Mucosa of rectum (tissue), 2 donors: ENCODE data around the gene TESMIN.
A peak's percentile ranks its signal among the peaks of the same experiment; 100 is the strongest.

ENCODE experiments used
- H3K27ac ChIP-seq, 2 donors: one replicate each; pipeline ENCODE4 v1.7.0; 2013; ENCODE audit warnings: inconsistent platforms in 2 of 2, low read depth in 2 of 2, low read length in 2 of 2
- H3K27me3 ChIP-seq, 2 donors: one replicate each; pipeline ENCODE4 v1.7.0; 2013; ENCODE audit warnings: low read length in 2 of 2; ENCODE audit not compliant: control insufficient read depth in 2 of 2, insufficient read depth in 2 of 2
- H3K36me3 ChIP-seq, 2 donors: one replicate each; pipeline ENCODE4 v1.7.0; 2013; ENCODE audit warnings: low read length in 2 of 2; ENCODE audit not compliant: control insufficient read depth in 2 of 2, insufficient read depth in 2 of 2
- H3K4me1 ChIP-seq, 2 donors: one replicate each; pipeline ENCODE4 v1.7.0; 2013; ENCODE audit warnings: low read length in 2 of 2, mild to moderate bottlenecking in 1 of 2; ENCODE audit not compliant: control insufficient read depth in 2 of 2, insufficient read depth in 2 of 2
- H3K4me3 ChIP-seq, 2 donors: one replicate each; pipeline ENCODE4 v1.7.0; 2013; ENCODE audit warnings: low read length in 2 of 2
- H3K9ac ChIP-seq, 2 donors: one replicate each; pipeline ENCODE4 v1.7.0; 2013; ENCODE audit warnings: low read length in 2 of 2, low read depth in 1 of 2, mild to moderate bottlenecking in 1 of 2
- H3K9me3 ChIP-seq, 2 donors: one replicate each; pipeline ENCODE4 v1.7.0; 2013; ENCODE audit warnings: low read length in 2 of 2; ENCODE audit not compliant: control insufficient read depth in 2 of 2
- donor health status: healthy.
- donor health status: Normal muscosa, but diverticular disease.

Gene TESMIN, protein sequence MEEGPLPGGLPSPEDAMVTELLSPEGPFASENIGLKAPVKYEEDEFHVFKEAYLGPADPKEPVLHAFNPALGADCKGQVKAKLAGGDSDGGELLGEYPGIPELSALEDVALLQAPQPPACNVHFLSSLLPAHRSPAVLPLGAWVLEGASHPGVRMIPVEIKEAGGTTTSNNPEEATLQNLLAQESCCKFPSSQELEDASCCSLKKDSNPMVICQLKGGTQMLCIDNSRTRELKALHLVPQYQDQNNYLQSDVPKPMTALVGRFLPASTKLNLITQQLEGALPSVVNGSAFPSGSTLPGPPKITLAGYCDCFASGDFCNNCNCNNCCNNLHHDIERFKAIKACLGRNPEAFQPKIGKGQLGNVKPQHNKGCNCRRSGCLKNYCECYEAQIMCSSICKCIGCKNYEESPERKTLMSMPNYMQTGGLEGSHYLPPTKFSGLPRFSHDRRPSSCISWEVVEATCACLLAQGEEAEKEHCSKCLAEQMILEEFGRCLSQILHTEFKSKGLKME

DNA sequence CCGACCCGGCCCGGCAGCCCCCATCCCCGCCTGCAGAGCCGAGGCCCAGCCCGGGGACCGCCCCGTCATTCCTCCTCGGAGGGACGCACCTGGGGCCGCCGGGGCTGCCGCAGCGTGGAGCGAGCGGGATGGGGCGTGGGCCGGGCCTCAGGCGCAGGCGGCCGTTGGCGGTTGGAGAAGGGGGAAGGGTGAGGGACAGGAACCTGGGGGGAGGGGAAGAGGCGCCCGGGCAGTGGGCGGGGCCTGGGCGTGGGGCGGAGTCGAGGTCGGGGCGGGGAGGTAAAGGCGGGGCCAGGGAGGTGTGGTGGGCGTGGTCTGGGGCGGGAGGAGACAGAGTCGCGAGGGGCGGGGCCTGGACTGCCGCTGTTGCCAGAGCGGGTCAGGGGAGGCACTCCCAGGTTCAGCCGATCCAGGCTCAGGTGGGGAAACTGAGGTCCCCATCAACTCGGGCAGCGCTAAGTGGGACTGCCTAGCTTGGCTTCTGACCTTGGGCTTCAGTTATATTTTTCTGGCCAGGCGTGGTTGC, at the start of gene TESMIN:
TSS of gene TESMIN (minus strand) at position 190 of the 526 bp plus-strand sequence. CDS start 860 bp downstream, outside the sequence.
- no peaks in the 10 kb centered on the region for H3K4me1 ChIP-seq
- peak within 1 kb of the TSS in 1 of 2 donors; percentile 59 for H3K9ac ChIP-seq
- H3K36me3 ChIP-seq, result peaks cover 10 to 13% of the 10 kb centered on the region in 2 donors
- H3K27ac ChIP-seq, result peak within 1 kb of the TSS in 1 of 2 donors; percentile 55
- peak within 1 kb of the TSS; percentile 27 to 55 for H3K4me3 ChIP-seq
- H3K27me3 ChIP-seq, result no peaks in the 10 kb centered on the region
- H3K9me3 ChIP-seq, result no peaks in the 10 kb centered on the region

DNA sequence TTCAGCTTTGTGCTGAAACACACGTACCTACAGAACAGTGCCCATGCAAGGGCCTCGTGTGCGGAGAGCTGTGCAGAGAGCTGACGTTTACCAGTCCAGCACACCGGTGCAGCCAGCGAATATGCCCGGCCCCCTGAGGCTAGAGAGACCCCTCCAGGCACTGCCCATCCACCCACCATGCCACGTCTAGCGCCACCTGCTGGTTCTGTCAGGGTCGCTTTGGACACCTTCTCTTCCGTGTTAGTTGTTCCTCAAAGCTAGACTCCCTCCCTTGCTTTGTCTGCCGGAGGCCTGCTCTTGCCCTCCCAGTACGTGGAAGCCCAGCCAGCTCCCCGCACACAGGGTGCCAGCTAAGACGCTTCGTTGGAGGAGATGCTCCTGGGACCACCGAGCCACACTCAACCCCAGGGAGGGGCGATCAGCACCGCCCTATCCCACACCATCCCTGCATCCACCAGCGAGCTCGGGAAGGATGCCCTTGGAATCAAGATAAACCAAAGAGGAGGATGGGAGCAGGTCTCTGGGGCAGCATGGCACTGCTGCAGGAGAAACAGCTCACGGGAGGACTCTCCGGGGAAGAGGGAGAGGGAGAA, 47.0 kb upstream of the TESMIN start:
- H3K9me3 ChIP-seq, result no peaks in the 10 kb centered on the region
- no peaks in the 10 kb centered on the region for H3K4me1 ChIP-seq
- H3K27me3 ChIP-seq, result no peaks in the 10 kb centered on the region
- H3K36me3 ChIP-seq, result peaks cover 54 to 87% of the 10 kb centered on the region in 2 donors
- H3K4me3 ChIP-seq, result no peak overlapping the region
- H3K9ac ChIP-seq, result no peak overlapping the region
- no peak overlapping the region for H3K27ac ChIP-seq

DNA sequence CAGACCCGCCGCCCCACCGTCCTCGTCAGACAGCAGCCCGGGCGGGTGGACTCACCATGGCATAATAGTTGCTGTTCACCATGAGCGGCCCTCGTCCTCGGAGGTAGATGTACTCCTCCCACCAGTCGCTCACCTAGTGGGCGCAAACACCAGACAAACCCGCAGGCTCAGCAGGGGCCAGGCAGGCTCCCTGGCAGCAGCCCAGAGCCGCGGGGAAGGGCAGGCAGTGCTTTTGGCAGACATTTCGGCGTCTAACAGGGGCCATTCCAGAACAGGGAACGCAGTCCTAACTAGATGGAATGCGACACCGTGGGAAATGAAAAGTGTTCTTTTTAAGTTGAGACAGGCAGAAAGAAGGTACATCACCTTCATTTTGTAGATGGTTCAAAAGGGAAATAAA, 45.5 kb upstream of the TESMIN start:
- no peak overlapping the region for H3K9ac ChIP-seq
- H3K4me3 ChIP-seq, result no peak overlapping the region
- no peaks in the 10 kb centered on the region for H3K9me3 ChIP-seq
- peaks cover 66 to 87% of the 10 kb centered on the region in 2 donors for H3K36me3 ChIP-seq
- no peaks in the 10 kb centered on the region for H3K27me3 ChIP-seq
- H3K4me1 ChIP-seq, result no peaks in the 10 kb centered on the region
- H3K27ac ChIP-seq, result no peak overlapping the region

DNA sequence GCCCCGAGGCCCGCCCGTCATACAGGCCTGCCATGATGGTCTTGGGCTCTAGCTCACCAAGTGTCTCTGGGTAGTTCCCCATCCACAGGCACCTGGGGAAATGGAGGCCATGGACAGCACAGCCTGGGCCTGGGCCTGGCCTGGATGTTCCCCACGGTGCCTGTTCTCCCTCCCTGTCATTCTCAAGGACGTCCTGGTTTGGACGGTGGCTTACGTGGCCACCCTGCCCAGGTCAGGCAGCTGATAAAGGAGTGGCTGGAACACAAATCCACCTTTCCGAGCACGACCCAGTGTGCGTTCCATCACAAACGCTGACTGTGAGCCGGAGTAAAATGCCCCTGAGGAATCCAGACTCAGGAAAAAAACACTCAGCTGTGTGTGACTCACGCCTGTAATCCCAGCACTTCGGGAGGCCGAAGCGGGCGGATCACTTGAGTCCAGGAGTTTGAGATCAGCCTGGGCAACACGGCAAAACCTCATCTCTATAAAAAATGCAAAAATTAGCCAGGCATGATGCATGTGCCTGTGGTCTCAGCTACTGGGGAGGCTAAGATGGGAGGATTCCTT, 41.2 kb upstream of the TESMIN start:
- H3K36me3 ChIP-seq, result peaks cover 45 to 61% of the 10 kb centered on the region in 2 donors

DNA sequence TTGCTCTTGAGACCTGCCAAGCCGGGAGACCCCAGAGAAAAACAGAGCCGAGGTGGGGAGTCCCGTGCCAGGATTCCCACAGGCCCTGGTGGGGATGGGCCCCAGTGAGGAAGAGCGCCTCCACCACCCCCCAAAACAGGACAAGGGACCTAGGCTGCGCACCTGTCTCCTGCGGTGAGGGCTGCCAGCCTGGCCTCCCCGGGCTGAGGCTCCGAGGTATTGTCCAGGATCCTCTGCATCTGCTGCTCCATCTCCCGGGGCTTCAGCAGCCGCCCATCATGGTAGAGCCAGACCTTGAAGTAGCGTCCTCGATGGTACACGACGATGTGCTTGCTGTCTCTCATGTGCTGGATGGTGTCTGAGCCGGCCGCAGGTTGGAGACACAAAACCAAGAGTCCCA, 33.3 kb upstream of the TESMIN start:
- no peak overlapping the region for H3K9ac ChIP-seq
- peaks cover 47 to 56% of the 10 kb centered on the region in 2 donors for H3K36me3 ChIP-seq
- H3K4me1 ChIP-seq, result no peaks in the 10 kb centered on the region
- no peak overlapping the region for H3K4me3 ChIP-seq
- H3K9me3 ChIP-seq, result no peaks in the 10 kb centered on the region
- H3K27me3 ChIP-seq, result no peaks in the 10 kb centered on the region
- H3K27ac ChIP-seq, result no peak overlapping the region

More for the DNA sequence above, 41.2 kb upstream of the TESMIN start:
- Histone ChIP-seq H3K9ac (no peak overlapping the region), H3K4me3 (no peak overlapping the region), H3K4me1 (no peaks in the 10 kb centered on the region), H3K9me3 (no peaks in the 10 kb centered on the region), H3K27me3 (no peaks in the 10 kb centered on the region), H3K27ac (no peak overlapping the region)

DNA sequence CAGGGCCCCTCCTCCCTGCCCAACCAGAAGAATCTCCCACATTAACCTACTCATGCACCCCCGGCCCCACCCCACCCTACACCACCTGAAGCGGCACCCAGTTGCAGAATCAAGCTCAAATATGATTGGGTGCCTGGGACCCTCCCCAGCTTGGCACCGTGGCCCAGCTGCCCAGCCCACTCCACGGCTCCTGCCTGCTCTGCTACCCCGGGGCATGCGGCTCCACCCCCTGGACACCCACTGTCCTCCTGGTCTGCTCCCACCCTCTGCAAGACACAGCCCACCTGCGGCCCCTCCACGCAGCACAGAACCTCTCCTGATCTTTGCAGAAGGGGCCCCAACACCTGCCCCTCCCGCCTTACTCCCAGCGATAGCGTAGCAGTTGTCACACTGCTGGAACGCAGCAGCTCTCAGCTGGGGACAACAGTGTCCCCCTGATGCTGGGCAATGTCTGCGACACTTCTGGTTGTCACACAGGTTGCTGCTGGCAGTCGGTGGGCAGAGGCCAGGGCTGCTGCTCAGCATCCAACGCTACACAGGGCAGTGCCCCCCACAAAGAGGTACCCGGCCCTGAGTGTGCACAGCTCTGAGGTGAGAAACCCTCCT, 32.0 kb upstream of the TESMIN start:
- no peak overlapping the region for H3K4me3 ChIP-seq
- H3K9me3 ChIP-seq, result no peaks in the 10 kb centered on the region
- no peak overlapping the region for H3K27ac ChIP-seq
- peaks cover 48 to 56% of the 10 kb centered on the region in 2 donors for H3K36me3 ChIP-seq
- H3K9ac ChIP-seq, result no peak overlapping the region
- H3K27me3 ChIP-seq, result no peaks in the 10 kb centered on the region
- no peaks in the 10 kb centered on the region for H3K4me1 ChIP-seq

DNA sequence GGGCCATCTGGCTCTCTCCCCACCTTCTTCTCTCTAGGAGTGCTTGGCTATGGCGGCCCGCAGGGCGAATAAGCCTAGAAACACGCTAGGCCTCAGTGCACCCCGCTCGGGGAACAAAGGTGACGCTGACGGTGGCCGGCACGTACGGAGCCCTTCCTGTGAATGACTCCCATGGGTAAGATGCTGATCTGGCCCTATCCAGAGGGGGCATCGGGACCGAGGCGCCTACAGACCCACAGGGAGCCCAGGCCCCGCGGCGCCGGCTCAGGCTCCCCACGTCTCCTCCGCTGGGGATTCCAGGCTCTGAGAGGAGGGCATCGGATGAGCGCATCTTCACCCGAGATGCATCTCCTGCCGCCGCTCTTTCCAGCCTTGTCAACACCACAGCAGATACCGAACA, 31.4 kb upstream of the TESMIN start:
- H3K9ac ChIP-seq, result no peak overlapping the region
- peaks cover 53 to 59% of the 10 kb centered on the region in 2 donors for H3K36me3 ChIP-seq
- no peaks in the 10 kb centered on the region for H3K4me1 ChIP-seq
- H3K9me3 ChIP-seq, result no peaks in the 10 kb centered on the region
- H3K27ac ChIP-seq, result no peak overlapping the region
- H3K27me3 ChIP-seq, result no peaks in the 10 kb centered on the region
- no peak overlapping the region for H3K4me3 ChIP-seq

DNA sequence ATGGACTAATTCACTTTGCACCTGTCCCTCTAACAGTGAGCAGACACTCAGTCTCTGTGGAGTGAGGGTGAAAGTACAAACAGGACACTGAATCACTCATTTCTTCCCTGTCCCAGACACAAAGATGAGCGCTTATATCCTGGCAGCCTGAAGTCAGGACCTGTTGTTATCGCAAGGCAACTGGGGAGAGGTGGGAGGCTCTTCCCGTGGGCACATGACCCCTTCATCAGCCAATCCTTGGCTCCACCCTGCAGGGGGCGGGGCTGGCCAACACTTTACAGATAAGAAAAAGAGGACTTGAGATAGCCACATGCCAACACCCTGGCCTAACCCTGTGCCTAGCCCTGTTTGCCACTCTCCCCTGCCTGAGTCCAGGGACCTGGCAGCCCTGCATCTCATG, 29.5 kb upstream of the TESMIN start:
- Histone ChIP-seq H3K4me3 (no peak overlapping the region), H3K27me3 (no peaks in the 10 kb centered on the region), H3K27ac (no peak overlapping the region), H3K36me3 (peaks cover 65 to 72% of the 10 kb centered on the region in 2 donors), H3K4me1 (no peaks in the 10 kb centered on the region), H3K9me3 (no peaks in the 10 kb centered on the region), H3K9ac (no peak overlapping the region)

DNA sequence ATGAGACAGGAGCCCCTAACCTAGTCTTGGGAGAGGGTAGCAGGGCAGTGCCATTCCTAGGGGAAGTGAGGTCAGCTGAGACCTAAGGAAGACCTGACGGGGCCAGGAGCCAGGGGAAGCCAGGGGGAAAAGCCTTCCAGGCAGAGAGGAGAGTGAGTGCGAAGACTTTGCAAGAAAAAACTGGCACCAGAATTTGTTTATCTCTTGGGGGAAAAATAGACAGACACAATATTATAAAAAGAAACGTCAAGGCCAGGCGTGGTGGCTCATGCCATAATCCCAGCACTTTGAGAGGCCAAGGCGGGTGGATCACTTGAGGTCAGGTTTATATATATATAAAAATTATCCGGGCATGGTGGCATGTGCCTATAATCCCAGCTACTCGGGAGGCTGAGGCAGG, 26.9 kb upstream of the TESMIN start:
- no peaks in the 10 kb centered on the region for H3K9me3 ChIP-seq
- H3K4me3 ChIP-seq, result no peak overlapping the region
- no peaks in the 10 kb centered on the region for H3K4me1 ChIP-seq
- H3K36me3 ChIP-seq, result peaks cover 66 to 77% of the 10 kb centered on the region in 2 donors
- H3K9ac ChIP-seq, result no peak overlapping the region
- H3K27ac ChIP-seq, result no peak overlapping the region
- H3K27me3 ChIP-seq, result no peaks in the 10 kb centered on the region
